Mesenchymal stem cell (in vitro differentiated cells and primary cell): ENCODE measurements around the gene GTF3C2.

Experiments used
- DNase-seq: peaks from one replicate; pipeline ENCODE4 v3.0.0-alpha.2; 2013
- H2AFZ ChIP-seq: one replicate; pipeline ENCODE4 v1.6.1; 2013; ENCODE audit warnings: low read depth, mild to moderate bottlenecking, control low read depth, inconsistent platforms, low read length, moderate library complexity
- H2AK5ac ChIP-seq: 2 replicates; pipeline ENCODE4 v1.6.1; 2013; ENCODE audit warnings: low read length, moderate library complexity, mild to moderate bottlenecking, inconsistent platforms; ENCODE audit not compliant: severe bottlenecking
- H2BK120ac ChIP-seq: one replicate; pipeline ENCODE4 v1.6.1; 2013; ENCODE audit warnings: low read depth, mild to moderate bottlenecking, inconsistent platforms, low read length, moderate library complexity
- H2BK12ac ChIP-seq, 2 experiments: one replicate each; pipeline ENCODE4 v1.6.1; 2013; ENCODE audit warnings: inconsistent platforms in 2 of 2, low read length in 2 of 2, mild to moderate bottlenecking in 2 of 2, moderate library complexity in 2 of 2, control low read depth in 1 of 2
- H2BK15ac ChIP-seq: one replicate; pipeline ENCODE4 v1.6.1; 2013; ENCODE audit warnings: mild to moderate bottlenecking, low read depth, inconsistent platforms; ENCODE audit not compliant: poor library complexity, severe bottlenecking
- H2BK5ac ChIP-seq: 2 replicates; pipeline ENCODE4 v1.6.1; 2013; ENCODE audit warnings: low read depth, mild to moderate bottlenecking, low read length, control low read depth, inconsistent platforms; ENCODE audit not compliant: poor library complexity, severe bottlenecking
- H3K14ac ChIP-seq, 2 experiments: one replicate each; pipeline ENCODE4 v1.6.1; 2013; ENCODE audit warnings: inconsistent platforms in 2 of 2, low read length in 2 of 2, control low read depth in 1 of 2, mild to moderate bottlenecking in 1 of 2, moderate library complexity in 1 of 2
- H3K18ac ChIP-seq, 2 experiments: one replicate each; pipeline ENCODE4 v1.6.1; 2013; ENCODE audit warnings: inconsistent platforms in 2 of 2, low read length in 2 of 2, control low read depth in 1 of 2, low read depth in 1 of 2, mild to moderate bottlenecking in 1 of 2
- H3K23ac ChIP-seq, 2 experiments: one replicate each; pipeline ENCODE4 v1.6.1; 2013; ENCODE audit warnings: inconsistent platforms in 2 of 2, low read length in 2 of 2, mild to moderate bottlenecking in 2 of 2, moderate library complexity in 2 of 2, control low read depth in 1 of 2
- H3K27ac ChIP-seq: 2 replicates; pipeline ENCODE4 v1.5.1; 2013; ENCODE audit warnings: mild to moderate bottlenecking, moderate library complexity, low read length, control low read depth, inconsistent platforms; ENCODE audit not compliant: poor library complexity, severe bottlenecking
- H3K27me3 ChIP-seq, 2 experiments: 2 replicates each; pipeline versions ENCODE4 v1.6.1 to v1.7.0; 2013; ENCODE audit warnings: low read length in 2 of 2, mild to moderate bottlenecking in 2 of 2, moderate library complexity in 2 of 2, control low read depth in 1 of 2, inconsistent platforms in 1 of 2; ENCODE audit not compliant: control insufficient read depth in 1 of 2, insufficient read depth in 1 of 2
- H3K36me3 ChIP-seq, 2 experiments: 2 replicates each; pipeline versions ENCODE4 v1.6.1 to v1.7.0; 2013; ENCODE audit warnings: low read length in 2 of 2, control low read depth in 1 of 2, inconsistent platforms in 1 of 2, low read depth in 1 of 2, mild to moderate bottlenecking in 1 of 2; ENCODE audit not compliant: insufficient read depth in 2 of 2, control insufficient read depth in 1 of 2
- H3K4ac ChIP-seq, 2 experiments: one replicate each; pipeline ENCODE4 v1.6.1; 2013; ENCODE audit warnings: inconsistent platforms in 2 of 2, low read length in 2 of 2, mild to moderate bottlenecking in 2 of 2, moderate library complexity in 2 of 2, control low read depth in 1 of 2, low read depth in 1 of 2
- H3K4me1 ChIP-seq: 2 replicates; pipeline ENCODE4 v1.6.1; 2013; ENCODE audit warnings: low read depth, low read length, control low read depth; ENCODE audit not compliant: control insufficient read depth, insufficient read depth
- H3K4me2 ChIP-seq: 2 replicates; pipeline ENCODE4 v1.6.1; 2013; ENCODE audit warnings: low read length, mild to moderate bottlenecking, inconsistent platforms; ENCODE audit not compliant: poor library complexity, severe bottlenecking
- H3K4me3 ChIP-seq, 2 experiments: 2 replicates each; pipeline versions ENCODE4 v1.5.1 to v1.7.0; 2013; ENCODE audit warnings: low read length in 2 of 2, mild to moderate bottlenecking in 2 of 2, control low read depth in 1 of 2, low read depth in 1 of 2; ENCODE audit not compliant: insufficient read depth in 1 of 2
- H3K79me1 ChIP-seq: replicated peaks from 2 replicates; pipeline ENCODE4 v1.6.1; 2013; ENCODE audit warnings: mild to moderate bottlenecking, control low read depth, low read length, inconsistent platforms; ENCODE audit not compliant: poor library complexity, severe bottlenecking
- H3K9ac ChIP-seq: 2 replicates; pipeline ENCODE4 v1.7.0; 2013; ENCODE audit warnings: mild to moderate bottlenecking, low read length, moderate library complexity
- H3K9me3 ChIP-seq: 2 replicates; pipeline ENCODE4 v1.7.0; 2013; ENCODE audit warnings: mild to moderate bottlenecking, low read length; ENCODE audit not compliant: control insufficient read depth
- H4K8ac ChIP-seq: one replicate; pipeline ENCODE4 v1.6.1; 2013; ENCODE audit warnings: inconsistent platforms, mild to moderate bottlenecking, low read length, moderate library complexity
- H4K91ac ChIP-seq: one replicate; pipeline ENCODE4 v1.6.1; 2013; ENCODE audit warnings: mild to moderate bottlenecking, low read length, inconsistent platforms
- WGBS: methylation state at CpG from one replicate; pipeline ENCODE4 v1.1.7; 2013; ENCODE audit warnings: mixed read lengths; 5-methylcytosine and 5-hydroxymethylcytosine counted together

The GTF3C2 gene

DNA sequence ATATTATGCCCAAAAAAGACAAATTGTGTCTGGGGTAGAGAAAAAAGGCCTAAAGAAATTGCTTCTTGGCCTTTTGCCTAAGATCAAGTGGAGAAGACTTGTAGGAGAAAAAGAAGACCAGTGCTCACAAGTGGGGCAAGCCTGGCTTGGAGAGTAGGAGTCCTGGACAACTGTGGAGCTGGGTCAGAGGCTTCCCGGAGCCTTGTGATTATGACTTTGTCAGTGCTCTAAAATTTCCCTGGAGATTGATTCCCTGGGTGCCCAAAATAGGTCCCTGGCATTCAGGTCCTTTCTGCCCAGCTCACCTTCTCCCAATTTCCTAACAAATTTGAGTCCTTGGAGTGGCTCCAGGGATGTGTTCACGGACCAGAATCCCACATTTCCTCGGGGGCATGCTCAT lies 75.1 kb downstream of the GTF3C2 start:
- H3K79me1 ChIP-seq: no peaks in the 10 kb centered on the region
- H3K9ac ChIP-seq: no peak overlapping the region
- WGBS: 89% methylated on average over 3 of the region's 3 CpGs
- DNase-seq: no peak
- H4K8ac ChIP-seq: no peak overlapping the region
- no peak overlapping the region for H3K4me3 ChIP-seq
- H2AFZ ChIP-seq: no peak overlapping the region
- H3K4me2 ChIP-seq: no peak overlapping the region
- H2BK120ac ChIP-seq: no peak overlapping the region
- no peak overlapping the region for H3K18ac ChIP-seq
- no peak overlapping the region for H3K27ac ChIP-seq
- no peak overlapping the region for H2AK5ac ChIP-seq
- no peaks in the 10 kb centered on the region for H3K9me3 ChIP-seq
- H3K14ac ChIP-seq: no peak overlapping the region
- H3K27me3 ChIP-seq: peaks cover 32 to 64% of the 10 kb centered on the region in 2 experiments
- no peak overlapping the region for H3K23ac ChIP-seq
- no peak overlapping the region for H2BK5ac ChIP-seq
- no peaks in the 10 kb centered on the region for H3K36me3 ChIP-seq
- H3K4me1 ChIP-seq: peaks cover 3% of the 10 kb centered on the region
- no peak overlapping the region for H4K91ac ChIP-seq
- H2BK12ac ChIP-seq: no peak overlapping the region
- H2BK15ac ChIP-seq: no peak overlapping the region
- H3K4ac ChIP-seq: no peak overlapping the region

DNA sequence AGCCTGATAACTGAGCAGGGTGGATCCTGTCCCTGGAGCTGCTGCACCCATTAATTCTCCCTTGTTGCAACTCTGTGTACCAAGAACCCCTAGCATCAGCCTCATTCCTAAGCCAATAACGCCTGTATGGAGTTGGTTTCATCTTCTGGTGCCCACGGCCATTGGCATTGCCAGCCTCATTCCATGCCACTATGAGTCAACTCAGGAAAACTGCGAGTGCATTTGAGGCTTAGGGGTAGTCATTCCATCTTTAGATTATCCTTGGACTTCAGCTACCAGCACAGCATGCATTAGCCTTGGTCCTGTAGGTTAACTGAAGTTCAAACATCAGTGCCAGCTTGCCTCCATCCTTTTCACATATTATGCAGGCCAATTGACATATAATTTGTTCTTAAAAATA lies 75.7 kb downstream of the GTF3C2 start:
- no peak overlapping the region for H2BK15ac ChIP-seq
- no peak overlapping the region for H3K4ac ChIP-seq
- H3K4me1 ChIP-seq: peaks cover 3% of the 10 kb centered on the region
- no peak overlapping the region for H3K14ac ChIP-seq
- no peak overlapping the region for H2AK5ac ChIP-seq
- H3K4me3 ChIP-seq: no peak overlapping the region
- WGBS: 82% methylated on average over 3 of the region's 3 CpGs
- H3K4me2 ChIP-seq: no peak overlapping the region
- no peak overlapping the region for H2BK5ac ChIP-seq
- no peak overlapping the region for H3K27ac ChIP-seq
- peaks cover 34 to 64% of the 10 kb centered on the region in 2 experiments for H3K27me3 ChIP-seq
- H3K79me1 ChIP-seq: no peaks in the 10 kb centered on the region
- H4K8ac ChIP-seq: no peak overlapping the region
- H3K9ac ChIP-seq: no peak overlapping the region
- no peaks in the 10 kb centered on the region for H3K9me3 ChIP-seq
- H2BK12ac ChIP-seq: no peak overlapping the region
- H2BK120ac ChIP-seq: no peak overlapping the region
- H4K91ac ChIP-seq: no peak overlapping the region
- H2AFZ ChIP-seq: no peak overlapping the region
- DNase-seq: no peak
- no peak overlapping the region for H3K18ac ChIP-seq
- H3K23ac ChIP-seq: no peak overlapping the region
- no peaks in the 10 kb centered on the region for H3K36me3 ChIP-seq

DNA sequence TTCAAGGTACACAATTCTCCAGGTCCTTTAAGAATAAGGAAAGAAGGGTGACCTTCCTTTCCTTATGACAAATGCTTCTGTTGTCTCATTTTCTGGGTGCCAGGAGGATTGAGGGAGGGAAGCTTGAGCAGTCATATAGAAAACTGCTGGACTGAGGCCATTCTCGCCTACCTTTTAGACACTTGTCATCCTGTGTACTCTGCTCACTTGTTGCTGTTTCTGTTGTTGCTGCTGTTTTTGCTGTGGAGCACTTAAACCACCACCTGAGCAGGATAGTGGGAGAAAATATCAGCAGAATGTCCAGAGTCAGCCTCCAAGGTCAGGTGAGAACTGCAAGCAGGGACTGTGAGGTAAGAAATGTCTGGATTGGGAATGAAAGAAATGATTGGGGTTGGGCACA lies 78.6 kb downstream of the GTF3C2 start:
- 88% methylated on average over 1 of the region's 1 CpG for WGBS
- Histone ChIP-seq H2AFZ (no peak overlapping the region), H3K27ac (no peak overlapping the region), H2BK120ac (no peak overlapping the region), H3K9ac (no peak overlapping the region), H3K23ac (no peak overlapping the region), H3K14ac (no peak overlapping the region), H2BK12ac (no peak overlapping the region), H3K79me1 (no peaks in the 10 kb centered on the region), H4K8ac (no peak overlapping the region), H3K36me3 (no peaks in the 10 kb centered on the region), H2BK15ac (no peak overlapping the region), H2BK5ac (no peak overlapping the region), H4K91ac (no peak overlapping the region), H3K4me2 (no peak overlapping the region), H3K9me3 (no peaks in the 10 kb centered on the region), H3K18ac (no peak overlapping the region), H3K4ac (no peak overlapping the region), H2AK5ac (no peak overlapping the region), H3K4me3 (no peak overlapping the region), H3K27me3 (peaks cover 35 to 61% of the 10 kb centered on the region in 2 experiments), H3K4me1 (peaks cover 3% of the 10 kb centered on the region)
- DNase-seq: no peak
